RWPE1 (cell line): ENCODE measurements around the gene RHBDF2.

Experiments used
- CTCF ChIA-PET: fragments of 350-600 bp; sonication (Branson Sonifier 250); formaldehyde crosslinking; extraction: SDS; loops from one replicate; lab custom pipeline; 2021; lab: Yijun Ruan, JAX
- POLR2A ChIA-PET: fragments of 400-600 bp; formaldehyde crosslinking; extraction: SDS; loops from one replicate; lab custom pipeline; 2020; ENCODE audit warnings: antibody characterized with exemption; ENCODE audit not compliant: low non-redundant PET; lab: Yijun Ruan, JAX
- DNase-seq: peaks from one replicate; pipeline ENCODE4 v3.0.0; 2012; ENCODE audit warnings: low spot score
- H3K27ac ChIP-seq: fragments of 450-650 bp; 2 replicates; pipeline ENCODE4 v1.5.1; 2017
- TF ChIP-seq, protein P1 (sequence below): fragments of 450-650 bp; conservative IDR thresholded peaks from 2 replicates; pipeline ENCODE4 v1.5.1; 2017; ENCODE audit warnings: low read depth, mild to moderate bottlenecking

Gene RHBDF2

DNA sequence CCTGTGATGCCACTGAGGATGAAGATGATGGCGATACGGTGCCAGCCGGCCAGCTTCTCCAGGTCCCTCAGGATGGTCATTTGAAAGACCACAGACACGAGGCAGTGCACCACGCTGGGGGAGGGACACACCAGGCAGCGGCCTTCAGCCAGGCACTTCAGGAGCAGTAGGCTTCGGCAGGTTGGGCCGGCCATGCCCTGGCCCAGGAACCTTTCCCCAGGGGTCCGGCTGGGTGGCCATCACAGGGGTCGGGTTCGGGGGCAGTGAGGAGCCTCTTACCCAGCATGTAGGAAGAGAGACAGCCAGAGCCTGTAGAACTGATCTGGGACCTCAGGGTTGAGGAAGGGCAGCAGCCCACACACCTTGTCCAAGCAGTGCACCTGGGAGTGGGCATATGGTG, 28.5 kb downstream of the RHBDF2 start:
- CTCF ChIA-PET = interaction anchor here (0.6 kb wide), 1 partner anchor 153 kb away, joined by 6 read pairs; no protein-coding TSS in a partner anchor
- DNase-seq = no peak
- TF ChIP-seq, protein P1, sequence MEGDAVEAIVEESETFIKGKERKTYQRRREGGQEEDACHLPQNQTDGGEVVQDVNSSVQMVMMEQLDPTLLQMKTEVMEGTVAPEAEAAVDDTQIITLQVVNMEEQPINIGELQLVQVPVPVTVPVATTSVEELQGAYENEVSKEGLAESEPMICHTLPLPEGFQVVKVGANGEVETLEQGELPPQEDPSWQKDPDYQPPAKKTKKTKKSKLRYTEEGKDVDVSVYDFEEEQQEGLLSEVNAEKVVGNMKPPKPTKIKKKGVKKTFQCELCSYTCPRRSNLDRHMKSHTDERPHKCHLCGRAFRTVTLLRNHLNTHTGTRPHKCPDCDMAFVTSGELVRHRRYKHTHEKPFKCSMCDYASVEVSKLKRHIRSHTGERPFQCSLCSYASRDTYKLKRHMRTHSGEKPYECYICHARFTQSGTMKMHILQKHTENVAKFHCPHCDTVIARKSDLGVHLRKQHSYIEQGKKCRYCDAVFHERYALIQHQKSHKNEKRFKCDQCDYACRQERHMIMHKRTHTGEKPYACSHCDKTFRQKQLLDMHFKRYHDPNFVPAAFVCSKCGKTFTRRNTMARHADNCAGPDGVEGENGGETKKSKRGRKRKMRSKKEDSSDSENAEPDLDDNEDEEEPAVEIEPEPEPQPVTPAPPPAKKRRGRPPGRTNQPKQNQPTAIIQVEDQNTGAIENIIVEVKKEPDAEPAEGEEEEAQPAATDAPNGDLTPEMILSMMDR = no peak
- POLR2A ChIA-PET = no interaction called here
- no peak overlapping the region for H3K27ac ChIP-seq

DNA sequence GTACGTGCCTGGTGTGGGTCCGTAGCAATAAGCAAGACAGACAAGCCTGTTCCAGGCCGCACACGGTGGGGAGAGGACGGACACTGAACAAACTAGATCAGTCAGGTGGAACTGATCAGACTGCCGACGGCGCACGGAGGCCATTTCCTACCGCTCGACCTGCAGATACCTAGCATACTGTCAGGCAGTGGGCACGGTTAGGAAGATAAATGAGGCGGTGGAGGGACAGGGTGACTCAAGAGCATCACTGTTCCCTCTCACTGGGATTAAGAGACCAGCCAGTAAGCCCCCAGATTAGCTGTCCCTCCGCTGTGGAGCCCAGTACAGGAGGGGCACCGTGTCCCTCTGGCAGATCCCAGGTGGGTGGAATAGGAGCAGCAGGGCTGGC, 29.0 kb downstream of the RHBDF2 start:
- TF ChIP-seq, protein P1 = no peak
- H3K27ac ChIP-seq = no peak overlapping the region
- POLR2A ChIA-PET = no interaction called here
- CTCF ChIA-PET = no interaction called here
- no peak for DNase-seq

DNA sequence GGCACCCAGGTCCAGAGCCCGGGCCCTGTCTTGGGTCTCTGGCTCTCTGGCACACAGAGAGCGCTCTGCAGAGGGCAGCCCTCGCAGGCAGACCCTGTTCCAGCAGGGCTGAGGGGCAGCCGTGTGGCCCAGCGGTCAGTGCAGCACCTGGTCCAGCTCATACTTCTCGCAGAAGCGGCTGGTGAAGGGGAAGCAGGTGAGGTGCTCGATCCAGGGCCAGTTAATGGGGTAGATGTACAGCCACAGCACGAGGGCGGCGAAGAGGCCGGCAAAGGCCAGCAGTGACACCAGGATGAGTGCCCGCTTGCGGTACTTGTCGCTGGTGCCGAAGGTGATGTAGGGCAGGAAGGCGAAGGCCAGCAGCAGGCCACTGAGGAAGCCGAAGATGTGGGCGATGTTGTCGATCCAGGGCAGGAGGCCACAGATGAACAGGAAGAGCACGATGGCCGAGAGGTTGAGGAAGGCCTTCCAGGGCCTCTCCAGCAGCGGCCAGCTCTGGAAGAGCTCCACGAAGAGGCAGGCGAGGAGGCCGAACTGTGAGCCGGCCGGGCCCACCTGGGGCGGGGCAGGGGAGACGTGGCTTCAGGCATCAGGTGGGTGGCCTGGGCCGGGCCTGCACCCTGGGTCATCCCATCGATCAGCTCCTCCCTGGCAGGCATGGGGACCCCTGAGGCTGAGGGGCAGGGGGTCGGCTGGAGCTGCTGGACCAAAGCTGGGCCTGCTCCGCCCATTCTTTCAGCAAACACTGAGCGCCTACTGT, 29.5 kb downstream of the RHBDF2 start:
- H3K27ac ChIP-seq = peak overlapping the region; percentile 18; the same call in 1 of the 2 replicates
- TF ChIP-seq, protein P1 = no peak
- ChIA-PET CTCF (interaction anchor here (0.6 kb wide), 1 partner anchor 167 kb away, joined by 4 read pairs; no protein-coding TSS in a partner anchor), POLR2A (no interaction called here)
- DNase-seq = no peak

DNA sequence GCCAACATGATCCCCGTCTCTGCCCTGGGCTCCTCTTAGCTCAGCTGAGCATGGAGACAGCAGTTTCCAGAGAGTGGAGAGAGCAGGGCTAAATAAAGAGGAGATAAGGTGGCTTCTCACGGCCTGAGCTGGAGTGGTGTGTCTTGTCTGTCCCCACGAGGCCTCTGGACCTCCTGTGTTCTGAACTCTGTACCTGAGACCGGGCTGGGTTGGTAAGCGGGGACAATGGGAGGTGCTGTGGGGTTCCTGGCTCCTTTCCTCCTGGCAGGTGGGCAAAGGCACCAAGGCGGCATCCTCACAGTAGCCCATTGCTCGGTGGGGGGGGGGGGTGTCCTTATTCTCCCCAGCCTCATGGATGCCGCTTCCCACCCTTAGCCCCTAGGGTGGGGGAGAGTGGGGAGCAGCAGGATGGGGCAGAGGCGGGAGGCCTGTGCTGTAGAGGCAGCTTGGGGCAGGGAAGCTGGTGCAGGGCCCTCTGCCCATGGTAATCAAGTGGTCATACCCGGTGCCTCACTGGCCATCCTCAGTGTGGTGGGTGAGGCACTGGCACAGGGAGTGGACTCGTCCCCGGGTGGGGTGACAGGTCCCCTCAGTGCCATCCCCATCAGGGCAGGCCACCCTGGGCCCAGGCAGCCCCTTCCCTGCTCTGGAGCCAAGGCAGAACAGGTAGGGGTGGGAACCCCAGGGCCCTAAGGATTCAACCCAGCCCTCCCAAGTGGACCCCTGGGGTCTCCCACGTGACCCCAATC, 31.1 kb downstream of the RHBDF2 start:
- TF ChIP-seq, protein P1 = no peak
- 0 out of 2 replicates have a peak overlapping the region, but pooled peaks have one; percentile 5 for H3K27ac ChIP-seq
- ChIA-PET POLR2A (no interaction called here), CTCF (interaction anchor here (0.6 kb wide), 1 partner anchor 934 kb away, joined by 4 read pairs; no protein-coding TSS in a partner anchor)
- no peak for DNase-seq

DNA sequence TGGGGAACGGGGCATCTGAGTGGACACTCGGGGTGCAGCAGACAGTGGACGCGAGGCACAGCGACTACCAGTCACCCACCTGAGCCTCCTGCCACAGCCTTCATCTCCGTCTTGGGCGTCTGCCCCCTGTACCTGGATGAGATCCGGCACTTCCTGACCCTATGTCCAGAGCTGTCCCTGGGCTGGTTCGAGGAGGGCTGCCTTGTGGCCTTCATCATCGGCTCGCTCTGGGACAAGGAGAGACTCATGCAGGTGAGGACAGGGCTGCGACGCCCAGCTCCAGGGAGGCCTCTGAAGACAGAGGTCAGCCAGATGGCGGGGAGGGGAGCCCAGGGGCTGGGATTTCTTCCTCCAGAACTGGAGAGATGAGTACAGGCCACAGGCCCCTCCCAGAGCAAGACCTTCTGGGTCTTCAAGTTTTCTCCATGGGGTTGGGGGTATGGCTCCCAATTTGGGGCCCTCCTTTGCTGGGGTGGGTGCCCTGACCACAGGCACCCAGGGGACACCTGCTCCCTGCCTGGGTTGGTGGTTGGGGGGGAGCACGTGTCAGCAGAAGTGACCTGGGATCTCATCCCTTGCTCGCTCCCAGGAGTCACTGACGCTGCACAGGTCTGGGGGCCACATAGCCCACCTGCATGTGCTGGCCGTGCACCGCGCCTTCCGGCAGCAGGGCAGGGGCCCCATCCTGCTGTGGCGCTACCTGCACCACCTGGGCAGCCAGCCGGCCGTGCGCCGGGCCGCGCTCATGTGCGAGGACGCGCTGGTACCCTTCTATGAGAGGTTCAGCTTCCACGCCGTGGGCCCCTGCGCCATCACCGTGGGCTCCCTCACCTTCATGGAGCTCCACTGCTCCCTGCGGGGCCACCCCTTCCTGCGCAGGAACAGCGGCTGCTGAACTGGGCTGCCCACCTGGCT, 31.9 kb downstream of the RHBDF2 start:
- TF ChIP-seq, protein P1 = no peak
- CTCF ChIA-PET = interaction anchor here (0.6 kb wide), 2 partner anchors 61 to 934 kb away, joined by 3 to 4 read pairs; no protein-coding TSS in a partner anchor
- H3K27ac ChIP-seq = 0 out of 2 replicates have a peak overlapping the region, but pooled peaks have one; percentile 5
- POLR2A ChIA-PET = no interaction called here
- DNase-seq = no peak

DNA sequence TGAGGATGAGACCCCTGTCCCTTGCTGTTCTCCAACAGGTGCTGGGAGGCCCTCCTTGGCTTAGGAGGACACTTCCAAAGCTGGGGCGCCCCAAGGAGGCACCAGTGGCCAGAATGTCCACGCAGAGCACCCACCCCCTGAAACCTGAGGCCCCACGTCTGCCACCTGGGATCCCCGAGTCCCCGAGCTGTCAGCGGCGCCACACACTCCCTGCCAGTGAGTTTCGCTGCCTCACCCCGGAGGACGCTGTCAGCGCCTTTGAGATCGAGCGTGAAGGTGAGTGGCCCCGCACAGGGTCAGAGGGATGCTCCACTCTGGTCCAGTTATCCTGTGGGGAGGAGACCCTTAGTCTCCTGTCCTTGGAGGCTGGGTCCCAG, 32.6 kb downstream of the RHBDF2 start:
- TF ChIP-seq, protein P1 = no peak
- no peak overlapping the region for H3K27ac ChIP-seq
- no peak for DNase-seq
- POLR2A ChIA-PET = no interaction called here
- CTCF ChIA-PET = interaction anchor here (0.6 to 2.5 kb wide), 3 partner anchors 9 to 60 kb away, joined by 3 to 8 read pairs (median 3); no protein-coding TSS in a partner anchor
